ENCODE data around the gene P2RY8. TPM values are rescaled to one million over a fixed set of nuclear protein-coding genes. Genes with fewer than 3 reads are reported as not detected.

The P2RY8 gene
- total and polyA plus RNA-seq, 10 of the 15 experiments (the other 5 are each of a cell fraction or from before 2014, with no cell fraction given) = 2.0 to 64.4 (median 36.5) TPM

DNA sequence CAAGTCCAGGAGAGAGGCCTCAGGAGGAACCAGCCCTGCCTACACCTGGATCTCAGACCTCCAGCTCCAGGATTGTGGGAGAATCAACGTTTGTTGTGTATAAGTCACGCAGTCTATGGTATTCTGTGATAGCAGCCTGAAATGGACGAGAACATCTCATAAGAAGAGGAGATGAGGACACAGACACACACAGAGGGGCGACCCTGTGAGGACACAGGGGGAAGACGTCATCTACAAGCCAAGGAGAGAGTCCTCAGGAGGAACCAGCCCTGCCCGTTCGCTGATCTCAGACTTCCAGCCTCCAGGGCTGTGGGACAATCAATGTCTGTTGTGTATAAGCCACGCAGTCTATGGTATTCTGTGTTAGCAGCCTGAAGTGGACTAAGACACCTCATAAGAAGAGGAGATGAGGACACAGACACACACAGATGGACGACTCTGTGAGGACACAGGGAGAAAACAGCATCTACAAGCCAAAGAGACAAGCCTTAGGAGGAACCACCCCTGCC lies 20.3 kb downstream of the P2RY8 start (continued):
- no peak for TF ChIP-seq WRNIP1 (IDR thresholded peaks at IDR 0.05; ENCODE audit: borderline replicate concordance, low read depth, low read length)

- SMC1A ChIA-PET (ENCODE audit: uncharacterized antibody, unreplicated experiment) = no interaction called here
- TF ChIP-seq, protein P1, sequence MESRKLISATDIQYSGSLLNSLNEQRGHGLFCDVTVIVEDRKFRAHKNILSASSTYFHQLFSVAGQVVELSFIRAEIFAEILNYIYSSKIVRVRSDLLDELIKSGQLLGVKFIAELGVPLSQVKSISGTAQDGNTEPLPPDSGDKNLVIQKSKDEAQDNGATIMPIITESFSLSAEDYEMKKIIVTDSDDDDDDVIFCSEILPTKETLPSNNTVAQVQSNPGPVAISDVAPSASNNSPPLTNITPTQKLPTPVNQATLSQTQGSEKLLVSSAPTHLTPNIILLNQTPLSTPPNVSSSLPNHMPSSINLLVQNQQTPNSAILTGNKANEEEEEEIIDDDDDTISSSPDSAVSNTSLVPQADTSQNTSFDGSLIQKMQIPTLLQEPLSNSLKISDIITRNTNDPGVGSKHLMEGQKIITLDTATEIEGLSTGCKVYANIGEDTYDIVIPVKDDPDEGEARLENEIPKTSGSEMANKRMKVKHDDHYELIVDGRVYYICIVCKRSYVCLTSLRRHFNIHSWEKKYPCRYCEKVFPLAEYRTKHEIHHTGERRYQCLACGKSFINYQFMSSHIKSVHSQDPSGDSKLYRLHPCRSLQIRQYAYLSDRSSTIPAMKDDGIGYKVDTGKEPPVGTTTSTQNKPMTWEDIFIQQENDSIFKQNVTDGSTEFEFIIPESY (IDR thresholded peaks at IDR 0.05) = no peak
- TF ChIP-seq RELA (IDR thresholded peaks at IDR 0.05; ENCODE audit: borderline replicate concordance, partially characterized antibody) (no peak), EZH2 (IDR thresholded peaks at IDR 0.05; ENCODE audit: borderline replicate concordance, control insufficient read depth, low read depth, low read length) (no peak), NR2F1 (conservative IDR thresholded peaks at IDR 0.05) (no peak), CHD4 (IDR thresholded peaks at IDR 0.05) (no peak), JUNB (IDR thresholded peaks at IDR 0.05) (no peak), TCF3 (IDR thresholded peaks at IDR 0.05; ENCODE audit: borderline replicate concordance, insufficient read depth, low read depth, low read length) (no peak), SMAD1 (IDR thresholded peaks at IDR 0.05; ENCODE audit: low read depth, partially characterized antibody) (no peak), SREBF2 (IDR thresholded peaks at IDR 0.05; ENCODE audit: low read length) (no peak), STAT1 (conservative IDR thresholded peaks at IDR 0.05) (no peak), GATAD2B (conservative IDR thresholded peaks at IDR 0.05; ENCODE audit: low read depth) (no peak), NKRF (conservative IDR thresholded peaks at IDR 0.05) (no peak), FOXM1 (IDR thresholded peaks at IDR 0.05; ENCODE audit: low read depth, low read length) (no peak)
- TF ChIP-seq, protein P2, sequence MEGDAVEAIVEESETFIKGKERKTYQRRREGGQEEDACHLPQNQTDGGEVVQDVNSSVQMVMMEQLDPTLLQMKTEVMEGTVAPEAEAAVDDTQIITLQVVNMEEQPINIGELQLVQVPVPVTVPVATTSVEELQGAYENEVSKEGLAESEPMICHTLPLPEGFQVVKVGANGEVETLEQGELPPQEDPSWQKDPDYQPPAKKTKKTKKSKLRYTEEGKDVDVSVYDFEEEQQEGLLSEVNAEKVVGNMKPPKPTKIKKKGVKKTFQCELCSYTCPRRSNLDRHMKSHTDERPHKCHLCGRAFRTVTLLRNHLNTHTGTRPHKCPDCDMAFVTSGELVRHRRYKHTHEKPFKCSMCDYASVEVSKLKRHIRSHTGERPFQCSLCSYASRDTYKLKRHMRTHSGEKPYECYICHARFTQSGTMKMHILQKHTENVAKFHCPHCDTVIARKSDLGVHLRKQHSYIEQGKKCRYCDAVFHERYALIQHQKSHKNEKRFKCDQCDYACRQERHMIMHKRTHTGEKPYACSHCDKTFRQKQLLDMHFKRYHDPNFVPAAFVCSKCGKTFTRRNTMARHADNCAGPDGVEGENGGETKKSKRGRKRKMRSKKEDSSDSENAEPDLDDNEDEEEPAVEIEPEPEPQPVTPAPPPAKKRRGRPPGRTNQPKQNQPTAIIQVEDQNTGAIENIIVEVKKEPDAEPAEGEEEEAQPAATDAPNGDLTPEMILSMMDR (IDR thresholded peaks at IDR 0.05 in 2 of 3, conservative IDR thresholded peaks at IDR 0.05 in 1 of 3; ENCODE audit: control insufficient read depth in 2 of 3, extremely low read depth in 1 of 3, insufficient read depth in 1 of 3, low read depth in 3 of 3, low read length in 3 of 3) = no peak
- Histone ChIP-seq H3K9ac (ENCODE audit: control insufficient read depth, insufficient read depth, low read length) (no peak overlapping the region), H3K79me2 (ENCODE audit: control insufficient read depth, insufficient read depth, low read length) (peaks cover 18% of the 10 kb centered on the region), H3K4me2 (ENCODE audit: control insufficient read depth, insufficient read depth) (no peak overlapping the region), H3K27me3 (replicated peaks in 1 of 2; ENCODE audit: control insufficient read depth in 2 of 2, insufficient read depth in 2 of 2, low read length in 1 of 2) (no peaks in the 10 kb centered on the region), H4K20me1 (ENCODE audit: control insufficient read depth, insufficient read depth) (no peaks in the 10 kb centered on the region), H2AFZ (ENCODE audit: control insufficient read depth, low read depth, low read length) (no peak overlapping the region), H3K36me3 (ENCODE audit: control insufficient read depth in 2 of 2, insufficient read depth in 2 of 2, low read length in 1 of 2) (peaks cover 7 to 19% of the 10 kb centered on the region in 2 experiments; a peak in 2 of 4 replicates), H3K4me1 (ENCODE audit: control insufficient read depth, insufficient read depth, low read length) (peaks cover 16% of the 10 kb centered on the region), H3K4me3 (no peak overlapping the region), H3K9me3 (replicated peaks; ENCODE audit: control insufficient read depth, insufficient read depth, low read length) (peaks cover 2% of the 10 kb centered on the region; the same call in 1 of the 3 replicates), H3K27ac (ENCODE audit: control insufficient read depth, insufficient read depth) (no peak overlapping the region)
- in situ Hi-C loops (cut with MboI) (no loop called here), intact Hi-C loops (cut with micrococcal nuclease; ENCODE audit: unreplicated experiment) (no loop called here)
- BruUV-seq (replicated peaks) = no TSS peak
- ATAC-seq (no peak), DNase-seq (ENCODE audit: low read depth, low spot score) (no peak), FAIRE-seq (no peak)
- CTCF ChIA-PET = no interaction called here
- POLR2A ChIA-PET = no interaction called here
- WGBS (ENCODE audit: insufficient coverage, insufficient replicate concordance, low lambda C conversion rate, missing lambda C conversion rate) = 97% methylated on average over 5 of the region's 5 CpGs
- RAD21 ChIA-PET (ENCODE audit: unreplicated experiment) = no interaction called here
These were observed 25.2 kb downstream of the P2RY8 start for GRCh38 chrX:1511829-1512228.
